Fibroblast of mammary gland (primary cell): ENCODE results near the gene GDI1.

Experiments used
- DNase-seq: peaks from one replicate; pipeline ENCODE4 v3.0.0-alpha.2; 2010; ENCODE audit warnings: low read depth
- H3K4me3 ChIP-seq: 2 replicates; pipeline ENCODE4 v1.5.1; 2011; ENCODE audit warnings: low read depth, mild to moderate bottlenecking, low read length, moderate library complexity; ENCODE audit not compliant: control insufficient read depth
- CTCF ChIP-seq: conservative IDR thresholded peaks from 2 replicates; pipeline ENCODE4 v1.5.1; 2011; ENCODE audit warnings: low read depth, low read length, inconsistent platforms; ENCODE audit not compliant: control insufficient read depth, insufficient read depth

Gene GDI1

GRCh38 chrX:154445776-154446175 lies 8.8 kb downstream of the GDI1 start:
- DNase-seq, result no peak
- TF ChIP-seq CTCF, result no peak
- no peak overlapping the region for H3K4me3 ChIP-seq

- no peak for TF ChIP-seq CTCF
- DNase-seq, result no peak
- no peak overlapping the region for H3K4me3 ChIP-seq
Measured at GRCh38 chrX:154446430-154446829, 9.5 kb downstream of the GDI1 start.

- H3K4me3 ChIP-seq, result no peak overlapping the region
- no peak for DNase-seq
- TF ChIP-seq CTCF, result no peak
Measured at GRCh38 chrX:154448484-154448883, 11.5 kb downstream of the GDI1 start.

GRCh38 chrX:154449618-154450017 lies 12.7 kb downstream of the GDI1 start:
- no peak for DNase-seq
- H3K4me3 ChIP-seq, result no peak overlapping the region
- TF ChIP-seq CTCF, result no peak

GRCh38 chrX:154450312-154450711 lies 13.4 kb downstream of the GDI1 start:
- H3K4me3 ChIP-seq, result no peak overlapping the region
- DNase-seq, result no peak
- TF ChIP-seq CTCF, result no peak

GRCh38 chrX:154452823-154453222 lies 15.9 kb downstream of the GDI1 start:
- no peak for DNase-seq
- H3K4me3 ChIP-seq, result no peak overlapping the region
- no peak for TF ChIP-seq CTCF

GRCh38 chrX:154457491-154458115 lies 20.6 kb downstream of the GDI1 start:
- no peak for TF ChIP-seq CTCF
- DNase-seq, result no peak

More at GRCh38 chrX:154457491-154458115, 20.6 kb downstream of the GDI1 start:
- H3K4me3 ChIP-seq, result peak overlapping the region; percentile 42
